Measurements from ENCODE around the gene ZSCAN2. TPM values are rescaled to one million over a fixed set of nuclear protein-coding genes. Genes with fewer than 3 reads are reported as not detected.

Gene ZSCAN2
- total and polyA plus RNA-seq, 10 of the 15 experiments (the other 5 are each of a cell fraction or from before 2014, with no cell fraction given) = 2.7 to 13.2 (median 8.6) TPM

DNA sequence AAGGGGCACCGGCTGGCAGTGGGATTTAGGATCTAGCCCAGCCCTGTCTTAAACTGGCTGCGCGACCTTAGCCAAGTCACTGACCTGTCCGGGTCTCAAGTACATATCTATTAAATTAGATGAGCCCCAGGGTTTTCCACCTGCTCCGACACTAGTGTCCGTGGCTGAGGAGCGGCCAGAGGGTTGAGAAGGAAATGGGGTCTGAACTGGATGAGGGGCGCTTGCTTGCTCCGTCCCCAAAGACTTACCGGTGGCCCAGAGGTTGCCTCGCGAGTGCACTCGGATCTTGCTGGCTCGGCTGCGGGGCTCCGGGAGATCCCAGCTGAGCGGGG is 56.9 kb downstream of the ZSCAN2 start:
- peak overlapping the region; percentile 88 for H3K4me2 ChIP-seq (ENCODE audit: control insufficient read depth, insufficient read depth)
- H3K36me3 ChIP-seq (ENCODE audit: control insufficient read depth in 2 of 2, insufficient read depth in 2 of 2, low read length in 1 of 2) = peaks cover 0 to 5% of the 10 kb centered on the region in 2 experiments; a peak in 1 of 4 replicates
- CTCF ChIA-PET = interaction anchor here (7.6 kb wide), 1 partner anchor 58 kb away, joined by 52 read pairs; the partner anchor contains the start of gene ZSCAN2
- peaks cover 8% of the 10 kb centered on the region for H3K79me2 ChIP-seq (ENCODE audit: control insufficient read depth, insufficient read depth, low read length)
- intact Hi-C loops (cut with micrococcal nuclease; ENCODE audit: unreplicated experiment) = no loop called here
- 20% methylated on average over 17 of the region's 17 CpGs for WGBS (ENCODE audit: insufficient coverage, insufficient replicate concordance, low lambda C conversion rate, missing lambda C conversion rate)
- H3K9ac ChIP-seq (ENCODE audit: control insufficient read depth, insufficient read depth, low read length) = peak overlapping the region; percentile 71; the same call in 1 of the 2 replicates
- FAIRE-seq (no peak), ATAC-seq (no peak), DNase-seq (ENCODE audit: low read depth, low spot score) (no peak)
- SMC1A ChIA-PET (ENCODE audit: uncharacterized antibody, unreplicated experiment) = interaction anchor here (1.0 to 1.8 kb wide), 2 partner anchors 59 to 116 kb away, joined by 3 to 6 read pairs; no protein-coding TSS in a partner anchor
- in situ Hi-C loops (cut with MboI) = no loop called here
- no peak overlapping the region for H3K27ac ChIP-seq (ENCODE audit: control insufficient read depth, insufficient read depth)
- POLR2A ChIA-PET = no interaction called here
- H3K9me3 ChIP-seq (replicated peaks; ENCODE audit: control insufficient read depth, insufficient read depth, low read length) = no peaks in the 10 kb centered on the region
- RAD21 ChIA-PET (ENCODE audit: unreplicated experiment) = no interaction called here
- TF ChIP-seq NR2C1 (IDR thresholded peaks at IDR 0.05) = no peak
- TF ChIP-seq IKZF1 (conservative IDR thresholded peaks at IDR 0.05) = 0 out of 2 replicates have a peak, but pooled peaks have one; percentile 30
- TF ChIP-seq JUND (IDR thresholded peaks at IDR 0.05; ENCODE audit: low read depth, low read length) = no peak
- peaks cover 24% of the 10 kb centered on the region for H3K4me1 ChIP-seq (ENCODE audit: control insufficient read depth, insufficient read depth, low read length)
- H3K27me3 ChIP-seq (replicated peaks in 1 of 2; ENCODE audit: control insufficient read depth in 2 of 2, insufficient read depth in 2 of 2, low read length in 1 of 2) = no peaks in the 10 kb centered on the region
- H2AFZ ChIP-seq (ENCODE audit: control insufficient read depth, low read depth, low read length) = peak overlapping the region; percentile 62
- peak overlapping the region; percentile 49; the same call in 1 of the 2 replicates for H3K4me3 ChIP-seq
- BruUV-seq (replicated peaks) = no TSS peak
- no peaks in the 10 kb centered on the region for H4K20me1 ChIP-seq (ENCODE audit: control insufficient read depth, insufficient read depth)

DNA sequence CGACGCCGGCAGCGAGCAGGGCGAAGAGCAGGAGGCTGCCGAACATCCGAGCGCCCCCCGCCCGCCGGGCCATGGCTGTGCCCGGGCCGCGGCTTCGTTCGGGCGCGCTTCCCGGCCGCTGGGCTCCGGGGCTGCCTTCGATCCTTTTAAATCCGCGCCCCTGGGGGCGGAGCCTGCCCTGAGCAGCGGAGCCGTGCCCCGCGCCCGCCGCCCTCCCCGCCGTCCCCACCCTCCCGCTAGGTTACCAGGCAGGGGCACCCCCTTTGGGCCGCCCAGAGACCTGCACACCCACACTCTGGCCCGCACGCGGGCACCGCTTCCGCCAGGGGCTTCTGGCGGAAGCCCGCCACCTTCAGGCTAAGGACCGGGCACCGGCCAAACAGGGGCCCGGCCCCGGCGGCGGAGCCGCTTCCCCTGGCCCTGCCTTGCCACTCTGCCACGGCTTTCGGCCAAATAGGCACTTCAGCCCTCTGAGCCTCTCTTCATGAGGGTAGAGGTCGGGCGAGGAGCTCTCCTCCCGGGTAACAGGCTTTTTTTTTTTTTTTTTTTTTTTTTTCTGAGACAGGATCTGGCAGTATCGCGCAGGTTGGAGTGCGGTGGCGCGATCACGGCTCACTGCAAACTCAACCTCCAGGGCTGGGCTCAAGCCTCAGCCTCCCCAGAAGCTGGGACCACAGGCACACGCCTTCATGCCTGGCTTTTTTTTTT is 57.4 kb downstream of the ZSCAN2 start, which contains the start of gene NMB:
NMB (minus strand) TSS at position 120 of the 708 bp plus-strand sequence; CDS start at position 73, 47 bp downstream.
- intact Hi-C loops (cut with micrococcal nuclease; ENCODE audit: unreplicated experiment) = no loop called here
- peak; percentile 33 for DNase-seq (ENCODE audit: low read depth, low spot score)
- no TSS peak for BruUV-seq (replicated peaks)
- ATAC-seq = peak; percentile 81
- 1% methylated on average over 38 of the region's 61 CpGs for WGBS (ENCODE audit: insufficient coverage, insufficient replicate concordance, low lambda C conversion rate, missing lambda C conversion rate)
- H4K20me1 ChIP-seq (ENCODE audit: control insufficient read depth, insufficient read depth) = no peaks in the 10 kb centered on the region
- peaks cover 8% of the 10 kb centered on the region for H3K79me2 ChIP-seq (ENCODE audit: control insufficient read depth, insufficient read depth, low read length)
- H3K4me2 ChIP-seq (ENCODE audit: control insufficient read depth, insufficient read depth) = peak within 1 kb of the TSS; percentile 88
- H3K9me3 ChIP-seq (replicated peaks; ENCODE audit: control insufficient read depth, insufficient read depth, low read length) = no peaks in the 10 kb centered on the region
- H3K4me1 ChIP-seq (ENCODE audit: control insufficient read depth, insufficient read depth, low read length) = peaks cover 19% of the 10 kb centered on the region
- ChIA-PET SMC1A (ENCODE audit: uncharacterized antibody, unreplicated experiment) (interaction anchor here (1.0 to 1.5 kb wide), 5 partner anchors 9 to 86 kb away, joined by 3 to 5 read pairs (median 4); partner anchors contain the start of gene SEC11A), CTCF (interaction anchor here (0.8 to 7.6 kb wide), 10 partner anchors 20 to 163 kb away, joined by 3 to 52 read pairs (median 4); partner anchors contain the start of genes SEC11A and ZSCAN2), RAD21 (ENCODE audit: unreplicated experiment) (interaction anchor here (0.6 to 2.2 kb wide), 5 partner anchors 78 to 219 kb away, joined by 3 to 6 read pairs (median 4); no protein-coding TSS in a partner anchor), POLR2A (interaction anchor here (0.6 to 0.9 kb wide), 3 partner anchors 72 to 91 kb away, joined by 3 to 5 read pairs (median 3); no protein-coding TSS in a partner anchor)
- H3K27me3 ChIP-seq (replicated peaks in 1 of 2; ENCODE audit: control insufficient read depth in 2 of 2, insufficient read depth in 2 of 2, low read length in 1 of 2) = no peaks in the 10 kb centered on the region
- peak within 1 kb of the TSS; percentile 49; the same call in 1 of the 2 replicates for H3K4me3 ChIP-seq
- H3K27ac ChIP-seq (ENCODE audit: control insufficient read depth, insufficient read depth) = no peak within 1 kb of the TSS
- H2AFZ ChIP-seq (ENCODE audit: control insufficient read depth, low read depth, low read length) = peak within 1 kb of the TSS; percentile 70
- H3K9ac ChIP-seq (ENCODE audit: control insufficient read depth, insufficient read depth, low read length) = peak within 1 kb of the TSS; percentile 71
- FAIRE-seq = no peak
- in situ Hi-C loops (cut with MboI) = no loop called here
- peaks cover 0 to 3% of the 10 kb centered on the region in 2 experiments; a peak in 1 of 4 replicates for H3K36me3 ChIP-seq (ENCODE audit: control insufficient read depth in 2 of 2, insufficient read depth in 2 of 2, low read length in 1 of 2)
- TF ChIP-seq SMARCA5 (IDR thresholded peaks at IDR 0.05) = 0 out of 2 replicates have a peak, but pooled peaks have one; percentile 61
- peak in 1 of 2 experiments; percentile 40; a peak in 1 of 3 replicates for TF ChIP-seq EGR1 (IDR thresholded peaks at IDR 0.05; ENCODE audit: borderline replicate concordance in 1 of 2, low read depth in 2 of 2, low read length in 2 of 2)
- TF ChIP-seq, protein P1, sequence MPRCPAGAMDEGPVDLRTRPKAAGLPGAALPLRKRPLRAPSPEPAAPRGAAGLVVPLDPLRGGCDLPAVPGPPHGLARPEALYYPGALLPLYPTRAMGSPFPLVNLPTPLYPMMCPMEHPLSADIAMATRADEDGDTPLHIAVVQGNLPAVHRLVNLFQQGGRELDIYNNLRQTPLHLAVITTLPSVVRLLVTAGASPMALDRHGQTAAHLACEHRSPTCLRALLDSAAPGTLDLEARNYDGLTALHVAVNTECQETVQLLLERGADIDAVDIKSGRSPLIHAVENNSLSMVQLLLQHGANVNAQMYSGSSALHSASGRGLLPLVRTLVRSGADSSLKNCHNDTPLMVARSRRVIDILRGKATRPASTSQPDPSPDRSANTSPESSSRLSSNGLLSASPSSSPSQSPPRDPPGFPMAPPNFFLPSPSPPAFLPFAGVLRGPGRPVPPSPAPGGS (IDR thresholded peaks at IDR 0.05; ENCODE audit: borderline replicate concordance, insufficient read depth, low read depth, low read length, poor library complexity, severe bottlenecking) = peak; percentile 48
- no peak for TF ChIP-seq FOXK2 (IDR thresholded peaks at IDR 0.05)
- TF ChIP-seq LARP7 (IDR thresholded peaks at IDR 0.05) = peak; percentile 47; the same call in 1 of the 2 replicates
- peak; percentile 37; the same call in 1 of the 2 replicates for TF ChIP-seq RUNX3 (IDR thresholded peaks at IDR 0.05; ENCODE audit: low read length)
- TF ChIP-seq IKZF2 (IDR thresholded peaks at IDR 0.05) = peak in 1 of 2 experiments; percentile 35; a peak in 1 of 4 replicates
- TF ChIP-seq, protein P2, sequence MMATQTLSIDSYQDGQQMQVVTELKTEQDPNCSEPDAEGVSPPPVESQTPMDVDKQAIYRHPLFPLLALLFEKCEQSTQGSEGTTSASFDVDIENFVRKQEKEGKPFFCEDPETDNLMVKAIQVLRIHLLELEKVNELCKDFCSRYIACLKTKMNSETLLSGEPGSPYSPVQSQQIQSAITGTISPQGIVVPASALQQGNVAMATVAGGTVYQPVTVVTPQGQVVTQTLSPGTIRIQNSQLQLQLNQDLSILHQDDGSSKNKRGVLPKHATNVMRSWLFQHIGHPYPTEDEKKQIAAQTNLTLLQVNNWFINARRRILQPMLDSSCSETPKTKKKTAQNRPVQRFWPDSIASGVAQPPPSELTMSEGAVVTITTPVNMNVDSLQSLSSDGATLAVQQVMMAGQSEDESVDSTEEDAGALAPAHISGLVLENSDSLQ (IDR thresholded peaks at IDR 0.05) = peak; percentile 24; the same call in 1 of the 2 replicates

All from GM12878 (cell line).